ENCODE results near the gene MARCHF4. TPM values are rescaled to one million over a fixed set of nuclear protein-coding genes. Genes with fewer than 3 reads are reported as not detected.

MARCHF4 gene
- total and polyA plus RNA-seq, 2 of the 8 experiments (the other 6 are each of a cell fraction or from before 2014, with no cell fraction given) = 1.9 to 2.9 TPM

DNA sequence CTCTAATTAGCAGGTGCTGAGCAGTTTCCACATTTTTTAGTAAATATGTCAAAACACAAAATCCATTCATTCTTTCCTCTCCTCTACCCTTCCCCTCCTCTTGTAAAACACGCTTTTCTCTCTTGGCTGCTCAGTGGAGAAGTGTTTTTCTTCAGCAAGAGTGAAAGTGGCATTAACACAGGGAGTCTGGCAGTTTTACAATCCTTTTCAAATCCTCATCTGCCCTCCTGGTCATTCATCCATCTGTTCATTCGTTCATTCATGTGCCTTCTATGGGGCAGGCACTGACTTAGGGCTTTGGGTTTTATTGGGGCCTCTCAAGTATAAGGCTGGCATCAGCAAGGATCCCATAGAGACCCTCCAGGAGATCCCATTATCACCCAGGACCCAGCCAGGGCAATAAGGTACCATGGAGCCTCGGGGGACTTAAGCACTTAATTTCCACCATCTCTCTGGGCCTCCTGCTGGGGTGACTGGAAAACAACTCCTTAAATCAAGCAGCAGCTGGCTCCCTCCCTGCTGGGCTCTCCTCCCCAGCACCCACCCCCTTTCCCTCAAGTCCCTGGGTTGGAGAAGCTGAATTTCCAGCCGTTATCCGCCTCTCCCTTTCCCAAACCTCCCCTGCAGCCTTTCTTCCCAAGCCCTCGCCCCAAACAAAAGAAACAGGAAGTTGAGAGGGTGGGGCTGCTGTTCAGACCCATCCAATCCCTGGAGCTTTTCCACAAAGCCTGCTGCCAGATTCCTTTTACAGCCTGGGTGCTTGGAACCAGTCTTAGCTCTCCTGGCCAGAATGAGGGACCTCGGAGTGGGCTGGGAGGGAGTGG lies 32.6 kb downstream of the MARCHF4 start:
- no peak overlapping the region for H2BK15ac ChIP-seq (ENCODE audit: low read length)
- no peak overlapping the region for H2AFZ ChIP-seq (ENCODE audit: low read length)
- H3K27ac ChIP-seq (ENCODE audit: low read depth, low read length) = peak overlapping the region; percentile 58; the same call in 1 of the 2 replicates
- H3K18ac ChIP-seq (ENCODE audit: extremely low read depth, low read length) = peak overlapping the region; percentile 84
- H3K79me2 ChIP-seq (ENCODE audit: control insufficient read depth in 1 of 2, insufficient read depth in 2 of 2, low read length in 2 of 2) = no peaks in the 10 kb centered on the region
- no peak overlapping the region for H3K56ac ChIP-seq (replicated peaks; ENCODE audit: insufficient read length, low read depth, low read length)
- CTCF ChIA-PET (ENCODE audit: partially characterized antibody) = interaction anchor here (0.8 to 1.9 kb wide), 4 partner anchors 11 to 64 kb away, joined by 3 to 7 read pairs (median 4); no protein-coding TSS in a partner anchor
- 30% methylated on average over 7 of the region's 7 CpGs; no CpG with 5 or more reads in 1 of the 2 experiments for whole genome bisulfite sequencing, 2 experiments (ENCODE audit: extremely low coverage in 1 of 2, insufficient coverage in 1 of 2, insufficient read length in 1 of 2, insufficient replicate concordance in 2 of 2, low coverage in 1 of 2, low lambda C conversion rate in 2 of 2, missing lambda C conversion rate in 1 of 2)
- no peaks in the 10 kb centered on the region for H3K23me2 ChIP-seq (ENCODE audit: low read depth, low read length)
- DNase-seq (ENCODE audit: low read depth in 1 of 2, low spot score in 2 of 2) = peak in 1 of 2 experiments; percentile 70
- no peaks in the 10 kb centered on the region for H4K20me1 ChIP-seq (replicated peaks in 1 of 2; ENCODE audit: control insufficient read depth in 1 of 2, insufficient read depth in 2 of 2, low read length in 2 of 2)
- H2BK20ac ChIP-seq (ENCODE audit: low read length) = peak overlapping the region; percentile 13; the same call in 1 of the 2 replicates
- H3K23ac ChIP-seq (ENCODE audit: insufficient read length) = no peak overlapping the region
- H2AK5ac ChIP-seq (ENCODE audit: low read depth, low read length) = 0 out of 2 replicates have a peak overlapping the region, but pooled peaks have one; percentile 46
- H3K36me3 ChIP-seq (ENCODE audit: control insufficient read depth in 2 of 4, insufficient read depth in 4 of 4, low read length in 3 of 4) = no peaks in the 10 kb centered on the region
- no peaks in the 10 kb centered on the region for H3K79me1 ChIP-seq (ENCODE audit: low read depth, low read length)
- peak overlapping the region in 1 of 4 experiments; percentile 26; a peak in 1 of 8 replicates for H3K4me3 ChIP-seq (ENCODE audit: extremely low read depth in 1 of 4, insufficient read depth in 2 of 4, low read depth in 3 of 4, low read length in 4 of 4)
- H3K9ac ChIP-seq (replicated peaks in 1 of 4; ENCODE audit: extremely low read depth in 1 of 4, low read depth in 3 of 4, low read length in 3 of 4) = no peak overlapping the region; a peak in 2 of 7 replicates
- no peaks in the 10 kb centered on the region for H3K27me3 ChIP-seq (replicated peaks in 1 of 4; ENCODE audit: control insufficient read depth in 3 of 4, extremely low read depth in 1 of 4, insufficient read depth in 3 of 4, low read length in 3 of 4)
- no peak overlapping the region for H3K14ac ChIP-seq (ENCODE audit: insufficient read length)
- POLR2A ChIA-PET (ENCODE audit: partially characterized antibody) = interaction anchor here (1.1 to 2.1 kb wide), 3 partner anchors 9 to 159 kb away, joined by 4 to 6 read pairs (median 6); partner anchors contain the start of gene RPL37A
- no peak overlapping the region for H3K4ac ChIP-seq (replicated peaks; ENCODE audit: insufficient read length, low read depth, low read length)
- peak overlapping the region; percentile 12 for H4K5ac ChIP-seq (ENCODE audit: insufficient read length, low read depth, low read length)
- peak overlapping the region; percentile 30 to 46 for H3K4me2 ChIP-seq (ENCODE audit: insufficient read depth in 1 of 2, low read depth in 2 of 2, low read length in 2 of 2)
- peak; percentile 90 for FAIRE-seq
- peak overlapping the region; percentile 0; the same call in 1 of the 2 replicates for H2BK5ac ChIP-seq (ENCODE audit: low read depth, low read length)
- peaks cover 9 to 30% (median 22%) of the 10 kb centered on the region in 4 experiments for H3K4me1 ChIP-seq (replicated peaks in 1 of 4; ENCODE audit: control insufficient read depth in 3 of 4, insufficient read depth in 4 of 4, low read length in 3 of 4)
- no peaks in the 10 kb centered on the region for H3K9me3 ChIP-seq (ENCODE audit: insufficient read depth in 2 of 2, low read depth in 1 of 2, low read length in 1 of 2)
- H2BK120ac ChIP-seq (replicated peaks; ENCODE audit: low read depth, low read length) = no peak overlapping the region
- H2BK12ac ChIP-seq (ENCODE audit: low read depth, low read length) = peak overlapping the region; percentile 23; the same call in 1 of the 2 replicates
- H4K91ac ChIP-seq (replicated peaks; ENCODE audit: insufficient read length, low read length) = no peak overlapping the region
- no peak overlapping the region for H4K8ac ChIP-seq (ENCODE audit: extremely low read depth, insufficient read depth, low read length)
- no peak for TF ChIP-seq KDM5A (IDR thresholded peaks at IDR 0.05; ENCODE audit: low read length)
- no peak for TF ChIP-seq TAF7 (optimal IDR thresholded peaks at IDR 0.05; ENCODE audit: borderline replicate concordance, low read depth, low read length)
- peak; percentile 14; the same call in 1 of the 2 replicates for TF ChIP-seq TEAD4 (IDR thresholded peaks at IDR 0.05; ENCODE audit: low read depth, low read length)
- TF ChIP-seq PHF8 (conservative IDR thresholded peaks at IDR 0.05; ENCODE audit: low read depth, low read length) = no peak; the same call in 1 of the 2 replicates
- no peak for TF ChIP-seq CEBPB (IDR thresholded peaks at IDR 0.05; ENCODE audit: low read depth, low read length)
- no peak for TF ChIP-seq HDAC2 (IDR thresholded peaks at IDR 0.05; ENCODE audit: borderline replicate concordance in 1 of 2, low read depth in 2 of 2, low read length in 2 of 2)
- TF ChIP-seq RXRA (IDR thresholded peaks at IDR 0.05; ENCODE audit: insufficient read depth, low read depth, low read length) = no peak
- TF ChIP-seq, protein P1, sequence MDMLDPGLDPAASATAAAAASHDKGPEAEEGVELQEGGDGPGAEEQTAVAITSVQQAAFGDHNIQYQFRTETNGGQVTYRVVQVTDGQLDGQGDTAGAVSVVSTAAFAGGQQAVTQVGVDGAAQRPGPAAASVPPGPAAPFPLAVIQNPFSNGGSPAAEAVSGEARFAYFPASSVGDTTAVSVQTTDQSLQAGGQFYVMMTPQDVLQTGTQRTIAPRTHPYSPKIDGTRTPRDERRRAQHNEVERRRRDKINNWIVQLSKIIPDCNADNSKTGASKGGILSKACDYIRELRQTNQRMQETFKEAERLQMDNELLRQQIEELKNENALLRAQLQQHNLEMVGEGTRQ (IDR thresholded peaks at IDR 0.05; ENCODE audit: low read length) = no peak
- TF ChIP-seq KDM1A (IDR thresholded peaks at IDR 0.05; ENCODE audit: borderline replicate concordance, low read length) = no peak

All from H1 (cell line).